NCI-H226 (cell line): ENCODE measurements around the gene PPP2R5D.
"Not testable (repeated sequence)": the region's sequence is repeated elsewhere in the genome, so short reads cannot be mapped to it uniquely, and the experiment has no call there.

Experiments used
- DNase-seq: peaks from one replicate; pipeline ENCODE4 v3.0.0-alpha.2; 2015

PPP2R5D gene

GRCh38 chr6:42998205-42998604, 13.8 kb downstream of the PPP2R5D start:
- not testable (repeated sequence) for DNase-seq

- DNase-seq, result no peak
Observed at GRCh38 chr6:43001843-43002242, 17.5 kb downstream of the PPP2R5D start.

- no peak for DNase-seq
Observed at GRCh38 chr6:43005844-43006243, 21.5 kb downstream of the PPP2R5D start.

GRCh38 chr6:43006251-43006650, 21.9 kb downstream of the PPP2R5D start:
- no peak for DNase-seq

- DNase-seq, result no peak
Observed at GRCh38 chr6:43007126-43007525, 22.8 kb downstream of the PPP2R5D start.

- DNase-seq, result no peak
Observed at GRCh38 chr6:43009124-43009523, 24.8 kb downstream of the PPP2R5D start.

GRCh38 chr6:43011207-43011606, 26.8 kb downstream of the PPP2R5D start:
- no peak for DNase-seq

- DNase-seq, result no peak
Observed at GRCh38 chr6:43012364-43012763, 28.0 kb downstream of the PPP2R5D start.

GRCh38 chr6:43013097-43013842, 28.9 kb downstream of the PPP2R5D start:
- peak; percentile 64 for DNase-seq

GRCh38 chr6:43013843-43014433, 29.6 kb downstream of the PPP2R5D start, which contains the start of the genes KLHDC3 and MEA1:
Gene KLHDC3, plus strand, starts transcription at chr6:43014249. Its CDS starts 2,944 bp downstream, at chr6:43017193.
Gene MEA1, minus strand, starts transcription at chr6:43013946. Its CDS starts 133 bp downstream, at chr6:43013813.
- DNase-seq, result peak; percentile 99

GRCh38 chr6:43014434-43014909, 30.1 kb downstream of the PPP2R5D start:
- DNase-seq, result no peak

GRCh38 chr6:43016176-43016942, 32.0 kb downstream of the PPP2R5D start:
- no peak for DNase-seq

- DNase-seq, result no peak
Observed at GRCh38 chr6:43016943-43017334, 32.6 kb downstream of the PPP2R5D start.

- no peak for DNase-seq
Observed at GRCh38 chr6:43019152-43019551, 34.8 kb downstream of the PPP2R5D start.

- DNase-seq, result no peak
Observed at GRCh38 chr6:43020052-43020705, 35.8 kb downstream of the PPP2R5D start.

- no peak for DNase-seq
Observed at GRCh38 chr6:43020847-43021246, 36.5 kb downstream of the PPP2R5D start.

GRCh38 chr6:43021270-43022047, 37.1 kb downstream of the PPP2R5D start, which contains the start of gene RRP36:
Gene RRP36, plus strand, starts transcription at chr6:43021623. Its CDS starts 32 bp downstream, at chr6:43021655.
- peak; percentile 74 for DNase-seq

- no peak for DNase-seq
Observed at GRCh38 chr6:43024436-43024835, 40.1 kb downstream of the PPP2R5D start.

GRCh38 chr6:43026365-43026764, 42.0 kb downstream of the PPP2R5D start:
- no peak for DNase-seq

GRCh38 chr6:43029120-43029519, 44.8 kb downstream of the PPP2R5D start:
- no peak for DNase-seq

GRCh38 chr6:43032326-43032725, 48.0 kb downstream of the PPP2R5D start:
- no peak for DNase-seq
